ENCODE measurements around the gene INTS11. TPM values are rescaled to one million over a fixed set of nuclear protein-coding genes. Genes with fewer than 3 reads are reported as not detected.

INTS11 gene
- total RNA-seq, 1 experiment from 2014 or later, result 161 TPM

DNA sequence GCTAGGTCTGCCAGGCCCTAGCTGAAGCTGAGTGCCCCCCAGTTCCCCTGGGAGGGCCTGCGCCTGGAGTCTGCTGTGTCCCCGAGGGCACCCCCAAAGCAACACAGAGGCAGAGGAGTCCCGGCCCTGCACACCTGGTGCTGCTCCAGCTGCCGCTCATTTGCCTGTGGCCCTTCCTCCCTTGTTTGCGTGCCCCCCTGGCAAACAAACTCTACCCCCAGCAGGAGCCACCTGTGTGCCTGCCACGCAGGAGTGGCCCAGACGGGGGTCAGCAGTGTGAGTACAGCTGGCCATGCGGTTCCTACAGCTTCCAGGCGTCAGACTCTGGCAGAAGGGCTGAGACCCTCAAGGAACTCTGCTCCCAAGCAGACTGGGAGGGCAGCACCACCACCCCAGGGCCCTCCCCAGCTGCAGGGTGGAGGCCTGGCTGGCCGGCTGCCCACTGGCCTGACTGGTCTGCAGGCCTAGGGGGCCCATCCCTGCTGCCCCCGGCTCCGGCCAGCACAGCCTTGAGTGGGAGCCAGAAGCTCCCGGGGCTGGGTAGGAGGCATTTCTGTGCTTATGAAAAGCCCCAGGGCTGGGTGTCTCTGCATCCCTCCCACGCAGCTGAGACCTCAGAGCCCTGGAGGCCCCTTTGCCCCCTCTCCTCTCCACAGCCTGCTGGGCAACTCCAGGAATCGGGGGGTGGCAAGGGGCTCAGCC, 6.1 kb upstream of the INTS11 start:
- DNase-seq (ENCODE audit: low read depth, low spot score), result no peak
- no TSS peak for BruUV-seq (replicated peaks)
- TF ChIP-seq ATF3 (IDR thresholded peaks at IDR 0.05) (no peak), POLR2AphosphoS5 (IDR thresholded peaks at IDR 0.05; ENCODE audit: low read depth, low read length) (no peak), ZBTB33 (IDR thresholded peaks at IDR 0.05; ENCODE audit: extremely low read depth, insufficient replicate concordance, low read length) (no peak), ZFX (IDR thresholded peaks at IDR 0.05) (no peak), MAX (IDR thresholded peaks at IDR 0.05) (no peak), TCF7L2 (IDR thresholded peaks at IDR 0.05; ENCODE audit: borderline replicate concordance, extremely low read depth, insufficient read depth, insufficient read length) (no peak), EGR1 (IDR thresholded peaks at IDR 0.05; ENCODE audit: low read depth) (no peak), POLR2A (IDR thresholded peaks at IDR 0.05; ENCODE audit: borderline replicate concordance, extremely low read depth, insufficient read depth, insufficient read length) (no peak), YY1 (IDR thresholded peaks at IDR 0.05; ENCODE audit: extremely low read depth, insufficient replicate concordance, low read depth, low read length) (no peak), RAD21 (IDR thresholded peaks at IDR 0.05; ENCODE audit: low read depth) (no peak), EZH2phosphoT487 (IDR thresholded peaks at IDR 0.05; ENCODE audit: borderline replicate concordance) (no peak)
- TF ChIP-seq, protein P1, sequence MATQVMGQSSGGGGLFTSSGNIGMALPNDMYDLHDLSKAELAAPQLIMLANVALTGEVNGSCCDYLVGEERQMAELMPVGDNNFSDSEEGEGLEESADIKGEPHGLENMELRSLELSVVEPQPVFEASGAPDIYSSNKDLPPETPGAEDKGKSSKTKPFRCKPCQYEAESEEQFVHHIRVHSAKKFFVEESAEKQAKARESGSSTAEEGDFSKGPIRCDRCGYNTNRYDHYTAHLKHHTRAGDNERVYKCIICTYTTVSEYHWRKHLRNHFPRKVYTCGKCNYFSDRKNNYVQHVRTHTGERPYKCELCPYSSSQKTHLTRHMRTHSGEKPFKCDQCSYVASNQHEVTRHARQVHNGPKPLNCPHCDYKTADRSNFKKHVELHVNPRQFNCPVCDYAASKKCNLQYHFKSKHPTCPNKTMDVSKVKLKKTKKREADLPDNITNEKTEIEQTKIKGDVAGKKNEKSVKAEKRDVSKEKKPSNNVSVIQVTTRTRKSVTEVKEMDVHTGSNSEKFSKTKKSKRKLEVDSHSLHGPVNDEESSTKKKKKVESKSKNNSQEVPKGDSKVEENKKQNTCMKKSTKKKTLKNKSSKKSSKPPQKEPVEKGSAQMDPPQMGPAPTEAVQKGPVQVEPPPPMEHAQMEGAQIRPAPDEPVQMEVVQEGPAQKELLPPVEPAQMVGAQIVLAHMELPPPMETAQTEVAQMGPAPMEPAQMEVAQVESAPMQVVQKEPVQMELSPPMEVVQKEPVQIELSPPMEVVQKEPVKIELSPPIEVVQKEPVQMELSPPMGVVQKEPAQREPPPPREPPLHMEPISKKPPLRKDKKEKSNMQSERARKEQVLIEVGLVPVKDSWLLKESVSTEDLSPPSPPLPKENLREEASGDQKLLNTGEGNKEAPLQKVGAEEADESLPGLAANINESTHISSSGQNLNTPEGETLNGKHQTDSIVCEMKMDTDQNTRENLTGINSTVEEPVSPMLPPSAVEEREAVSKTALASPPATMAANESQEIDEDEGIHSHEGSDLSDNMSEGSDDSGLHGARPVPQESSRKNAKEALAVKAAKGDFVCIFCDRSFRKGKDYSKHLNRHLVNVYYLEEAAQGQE (IDR thresholded peaks at IDR 0.05; ENCODE audit: low read depth), result no peak

More for the DNA sequence above, 6.1 kb upstream of the INTS11 start:
- Histone ChIP-seq H3K27me3 (ENCODE audit: insufficient read depth, low read length) (no peaks in the 10 kb centered on the region), H3K9me2 (ENCODE audit: insufficient read depth) (no peaks in the 10 kb centered on the region), H3K36me3 (ENCODE audit: control insufficient read depth in 1 of 2, insufficient read depth in 2 of 2, low read length in 2 of 2) (no peaks in the 10 kb centered on the region), H3K4me2 (ENCODE audit: low read length) (peak overlapping the region; percentile 27; the same call in 1 of the 2 replicates), H3K4me3 (replicated peaks in 1 of 2; ENCODE audit: low read depth in 1 of 2, low read length in 2 of 2) (no peak overlapping the region), H3K79me2 (ENCODE audit: insufficient read depth, low read length) (peaks cover 12% of the 10 kb centered on the region), H3K9me3 (ENCODE audit: control insufficient read depth in 1 of 2, insufficient read depth in 1 of 2, low read depth in 1 of 2, low read length in 2 of 2) (no peaks in the 10 kb centered on the region), H2AFZ (ENCODE audit: low read depth, low read length, poor library complexity, severe bottlenecking) (no peak overlapping the region), H3K4me1 (ENCODE audit: control insufficient read depth in 1 of 2, insufficient read depth in 2 of 2, low read length in 2 of 2) (peaks cover 14 to 39% of the 10 kb centered on the region in 2 experiments; a peak in 3 of 4 replicates), H3K27ac (ENCODE audit: low read depth, low read length) (peak overlapping the region; percentile 30; the same call in 1 of the 2 replicates), H3K9ac (ENCODE audit: low read length) (no peak overlapping the region), H4K20me1 (ENCODE audit: insufficient read depth) (no peaks in the 10 kb centered on the region)
- CTCF ChIA-PET, result no interaction called here
- RAD21 ChIA-PET (ENCODE audit: low non-redundant PET in 1 of 2, low total read pairs in 2 of 2, uncharacterized antibody in 2 of 2, unreplicated experiment in 2 of 2), result no interaction called here
- POLR2A ChIA-PET, result no interaction called here
- ATAC-seq, result no peak
- intact Hi-C loops (cut with micrococcal nuclease), result no loop called here

All from HCT116 (cell line).